Stimulated activated memory B cell treated with anti-CD40 and anti-IgM and Interleukin-4, amounts not matched to agents 10 μg/mL and 1 μg/mL and 100 μg/mL, for 72 hours (primary cell): ENCODE data around the gene MYBPC2.
"Not testable (repeated sequence)": the region's sequence is repeated elsewhere in the genome, so short reads cannot be mapped to it uniquely, and the experiment has no call there.

Experiments used
- ATAC-seq: fragments of 150-1000 bp; cut with Tn5 transposase; 2 replicates; pipeline ENCODE4 v1.10.0; 2021
- H3K27ac Mint-ChIP-seq: one replicate; pipeline ENCODE4 v1.8.0; 2022; ENCODE audit warnings: mild to moderate bottlenecking, mixed read lengths
- H3K27me3 Mint-ChIP-seq: one replicate; pipeline ENCODE4 v1.8.0; 2022; ENCODE audit warnings: mixed read lengths
- H3K36me3 Mint-ChIP-seq: one replicate; pipeline ENCODE4 v1.8.0; 2022; ENCODE audit warnings: mixed read lengths
- H3K4me1 Mint-ChIP-seq: one replicate; pipeline ENCODE4 v1.8.0; 2022; ENCODE audit warnings: mixed read lengths
- H3K4me3 Mint-ChIP-seq: one replicate; pipeline ENCODE4 v1.8.0; 2022; ENCODE audit warnings: mild to moderate bottlenecking, moderate library complexity, mixed read lengths
- H3K9me3 Mint-ChIP-seq: one replicate; pipeline ENCODE4 v1.8.0; 2022; ENCODE audit warnings: mixed read lengths

The MYBPC2 gene

DNA sequence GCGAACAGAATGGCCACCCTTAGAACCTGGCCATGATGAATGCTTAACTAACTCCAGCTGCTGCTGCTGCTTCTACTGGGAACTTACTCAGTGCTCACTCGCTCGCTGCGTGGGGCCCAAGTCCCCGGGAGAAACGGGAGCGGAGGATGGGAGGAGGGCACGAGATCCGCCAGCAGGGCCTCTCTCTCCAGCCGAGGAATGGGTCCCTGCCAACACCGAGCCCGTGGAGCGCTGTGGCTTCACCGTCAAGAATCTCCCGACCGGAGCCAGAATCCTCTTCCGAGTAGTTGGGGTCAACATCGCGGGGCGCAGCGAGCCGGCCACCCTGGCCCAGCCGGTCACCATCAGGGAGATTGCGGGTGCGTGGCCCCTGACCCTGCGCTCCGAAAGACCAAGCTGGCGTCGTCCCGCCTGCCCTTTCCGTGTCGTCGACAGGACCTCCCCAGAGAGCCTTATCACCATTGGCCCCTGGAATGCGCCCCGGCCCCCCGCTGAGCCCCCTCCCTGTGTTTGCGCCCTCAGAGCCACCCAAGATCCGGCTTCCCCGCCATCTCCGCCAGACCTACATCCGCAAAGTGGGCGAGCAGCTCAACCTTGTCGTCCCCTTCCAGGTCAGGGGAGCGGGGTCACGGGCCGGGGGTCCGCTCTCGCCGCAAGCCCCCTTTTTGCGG, 25.8 kb downstream of the MYBPC2 start:
- ATAC-seq, result no peak
- no peak overlapping the region for H3K27ac Mint-ChIP-seq
- no peak overlapping the region for H3K4me3 Mint-ChIP-seq
- H3K9me3 Mint-ChIP-seq, result peaks cover 6% of the 10 kb centered on the region
- H3K36me3 Mint-ChIP-seq, result no peaks in the 10 kb centered on the region
- no peaks in the 10 kb centered on the region for H3K27me3 Mint-ChIP-seq
- peaks cover 23% of the 10 kb centered on the region for H3K4me1 Mint-ChIP-seq

GRCh38 chr19:50459067-50459456, 26.4 kb downstream of the MYBPC2 start:
- no peak for ATAC-seq
- Mint-ChIP-seq H3K4me1 (peaks cover 23% of the 10 kb centered on the region), H3K36me3 (no peaks in the 10 kb centered on the region), H3K9me3 (peaks cover 6% of the 10 kb centered on the region), H3K4me3 (no peak overlapping the region), H3K27me3 (no peaks in the 10 kb centered on the region), H3K27ac (peak overlapping the region; percentile 90)

DNA sequence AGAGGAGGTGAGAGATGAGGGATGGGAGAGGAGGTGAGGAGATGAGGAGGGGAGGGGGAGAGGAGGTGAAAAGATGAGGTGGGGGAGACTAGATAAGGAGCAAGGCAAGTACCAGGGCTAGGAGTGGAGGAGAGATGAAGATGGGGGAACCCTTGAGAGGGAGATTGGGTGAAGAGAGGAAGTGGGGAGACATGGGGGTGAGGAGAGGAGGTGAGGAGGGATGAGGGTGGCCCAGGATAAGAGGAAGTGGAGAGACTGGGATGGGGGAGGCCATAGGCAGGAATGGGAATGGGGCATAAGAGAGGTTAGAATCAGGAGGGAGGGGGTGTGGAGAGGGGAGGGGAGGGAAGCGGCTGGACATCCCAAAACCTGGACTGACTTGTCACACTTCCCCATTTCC, 26.9 kb downstream of the MYBPC2 start:
- Mint-ChIP-seq H3K4me1 (peaks cover 23% of the 10 kb centered on the region), H3K36me3 (no peaks in the 10 kb centered on the region), H3K9me3 (peaks cover 6% of the 10 kb centered on the region), H3K27me3 (no peaks in the 10 kb centered on the region), H3K27ac (peak overlapping the region; percentile 90), H3K4me3 (peak overlapping the region; percentile 20)
- ATAC-seq, result no peak

- peaks cover 6% of the 10 kb centered on the region for H3K9me3 Mint-ChIP-seq
- peaks cover 23% of the 10 kb centered on the region for H3K4me1 Mint-ChIP-seq
- peak overlapping the region; percentile 20 for H3K4me3 Mint-ChIP-seq
- H3K27me3 Mint-ChIP-seq, result no peaks in the 10 kb centered on the region
- H3K27ac Mint-ChIP-seq, result peak overlapping the region; percentile 90
- ATAC-seq, result peak; percentile 83
- H3K36me3 Mint-ChIP-seq, result no peaks in the 10 kb centered on the region
These were observed 27.6 kb downstream of the MYBPC2 start for GRCh38 chr19:50460161-50460765.

DNA sequence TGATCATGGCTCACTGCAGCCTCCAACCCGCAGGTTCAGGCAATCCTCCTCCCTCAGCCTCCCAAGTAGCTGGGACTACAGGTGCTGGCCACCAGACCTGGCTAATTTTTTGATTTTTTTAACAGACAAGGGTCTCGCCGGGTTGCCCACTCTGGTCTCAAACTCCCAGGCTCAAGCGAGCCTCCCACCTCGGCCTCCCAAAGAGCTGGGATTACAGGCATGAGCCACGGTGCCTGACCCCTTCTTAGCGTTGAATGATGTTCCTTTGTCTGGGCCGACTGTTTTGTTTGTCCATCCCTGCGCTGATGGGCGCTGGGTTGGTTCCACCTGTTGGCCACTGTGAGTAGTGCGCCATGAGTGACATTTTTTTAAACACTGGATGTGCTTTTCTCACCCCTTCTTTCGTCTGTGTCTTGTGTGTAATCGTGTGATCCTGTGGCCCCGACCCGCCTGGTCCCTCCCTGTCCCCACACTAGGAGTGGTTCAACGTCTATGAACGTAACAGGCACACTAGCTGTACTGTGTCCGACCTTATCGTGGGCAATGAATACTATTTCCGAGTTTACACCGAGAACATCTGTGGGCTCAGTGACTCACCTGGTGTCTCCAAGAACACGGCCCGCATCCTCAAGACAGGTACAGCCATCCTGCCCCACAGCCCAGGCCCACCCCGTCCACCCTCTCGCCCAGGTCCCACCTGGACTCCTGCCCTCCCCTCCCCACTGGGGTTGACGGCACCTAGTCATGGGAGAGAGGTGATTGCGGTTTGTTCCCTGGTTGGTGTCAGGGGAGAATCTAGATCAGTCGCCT, 28.6 kb downstream of the MYBPC2 start:
- H3K36me3 Mint-ChIP-seq, result no peaks in the 10 kb centered on the region
- H3K4me3 Mint-ChIP-seq, result no peak overlapping the region
- H3K27ac Mint-ChIP-seq, result peak overlapping the region; percentile 90
- peaks cover 23% of the 10 kb centered on the region for H3K4me1 Mint-ChIP-seq
- ATAC-seq, result peak; percentile 74
- H3K9me3 Mint-ChIP-seq, result peaks cover under 1% of the 10 kb centered on the region
- H3K27me3 Mint-ChIP-seq, result no peaks in the 10 kb centered on the region

DNA sequence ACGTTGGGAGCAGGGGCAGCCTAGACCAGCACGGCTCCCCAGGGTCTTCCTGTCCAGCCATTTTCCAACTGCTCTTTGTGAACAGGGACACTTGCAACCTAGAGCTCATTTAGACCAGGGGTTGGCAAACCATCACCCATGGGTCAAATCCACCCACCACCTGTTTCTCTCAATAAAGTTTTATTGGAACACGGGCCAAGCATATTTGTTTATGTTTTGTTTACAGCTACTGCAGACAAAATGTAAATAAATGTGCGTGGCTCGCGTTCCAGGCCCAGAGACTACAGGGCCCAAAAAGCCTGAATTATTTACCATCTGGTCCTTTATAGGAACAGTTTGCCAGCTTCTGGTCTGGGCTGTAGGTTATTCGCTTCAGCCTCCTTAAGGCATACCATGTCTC, 30.3 kb downstream of the MYBPC2 start:
- no peak overlapping the region for H3K4me3 Mint-ChIP-seq
- H3K4me1 Mint-ChIP-seq, result peaks cover 23% of the 10 kb centered on the region
- H3K36me3 Mint-ChIP-seq, result no peaks in the 10 kb centered on the region
- no peaks in the 10 kb centered on the region for H3K27me3 Mint-ChIP-seq
- ATAC-seq, result no peak
- H3K9me3 Mint-ChIP-seq, result no peaks in the 10 kb centered on the region
- H3K27ac Mint-ChIP-seq, result no peak overlapping the region

GRCh38 chr19:50464348-50464747, 31.7 kb downstream of the MYBPC2 start:
- H3K9me3 Mint-ChIP-seq, result no peaks in the 10 kb centered on the region
- no peak for ATAC-seq
- no peak overlapping the region for H3K27ac Mint-ChIP-seq
- no peak overlapping the region for H3K4me3 Mint-ChIP-seq
- peaks cover 22% of the 10 kb centered on the region for H3K4me1 Mint-ChIP-seq
- H3K36me3 Mint-ChIP-seq, result no peaks in the 10 kb centered on the region
- H3K27me3 Mint-ChIP-seq, result peaks cover 12% of the 10 kb centered on the region

DNA sequence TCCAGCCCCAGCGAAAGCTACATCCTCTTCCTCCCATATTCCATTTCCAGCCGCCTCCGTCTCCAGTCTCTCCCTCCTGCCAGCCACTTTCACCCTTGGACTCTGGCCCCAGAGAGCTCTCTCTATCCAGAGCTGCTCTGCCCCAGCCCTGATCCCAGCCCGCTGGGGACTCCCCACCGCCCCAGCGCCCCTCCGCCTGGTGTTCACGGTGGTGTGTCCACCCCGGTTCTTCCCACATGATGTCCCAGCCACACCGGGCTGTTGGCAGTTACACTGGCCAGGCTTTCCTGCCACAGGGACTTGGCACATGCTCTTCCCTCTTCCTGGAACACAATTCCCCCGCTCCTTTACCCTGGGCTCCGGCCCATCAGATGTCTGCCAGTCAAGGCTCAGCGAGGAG, 32.3 kb downstream of the MYBPC2 start:
- H3K27ac Mint-ChIP-seq, result no peak overlapping the region
- no peak overlapping the region for H3K4me3 Mint-ChIP-seq
- peaks cover 16% of the 10 kb centered on the region for H3K27me3 Mint-ChIP-seq
- ATAC-seq, result no peak
- peaks cover 15% of the 10 kb centered on the region for H3K4me1 Mint-ChIP-seq
- no peaks in the 10 kb centered on the region for H3K36me3 Mint-ChIP-seq
- no peaks in the 10 kb centered on the region for H3K9me3 Mint-ChIP-seq

DNA sequence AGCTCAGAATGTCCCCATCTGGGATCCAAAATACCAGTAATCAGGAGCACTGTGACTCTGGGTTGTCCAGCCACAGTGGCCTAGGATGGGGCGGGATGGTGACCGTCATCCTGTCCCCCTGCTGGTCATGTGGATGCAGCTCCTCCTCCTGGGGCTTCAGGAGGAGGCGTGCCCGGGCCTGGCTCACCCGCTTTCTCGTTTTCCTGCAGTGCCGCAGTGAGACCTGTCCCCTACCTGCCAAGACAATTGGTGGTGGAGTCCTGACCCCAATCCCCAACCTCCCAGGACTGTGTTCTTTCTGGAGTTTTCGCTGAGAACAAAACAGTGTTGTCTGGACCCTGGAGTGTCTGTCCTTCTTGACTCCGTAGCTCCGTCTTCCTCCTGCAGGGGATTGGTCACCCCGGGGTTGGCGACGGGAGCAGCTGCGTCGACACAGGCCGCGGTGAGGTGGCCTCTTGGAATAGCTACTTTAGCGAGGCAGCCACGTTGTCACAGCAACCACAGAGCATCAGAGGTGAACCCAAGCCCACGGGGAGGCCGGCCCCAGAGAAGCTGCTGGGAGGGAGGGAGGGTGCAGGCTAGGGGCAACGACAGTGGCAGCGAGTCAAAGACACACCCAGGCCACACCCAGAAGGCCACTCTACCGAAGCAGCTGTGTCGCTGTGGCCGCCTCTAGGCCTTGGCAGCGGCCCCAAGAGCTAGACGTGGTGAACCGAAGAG, 33.5 kb downstream of the MYBPC2 start:
- no peak overlapping the region for H3K4me3 Mint-ChIP-seq
- ATAC-seq, result no peak
- H3K27me3 Mint-ChIP-seq, result peaks cover 16% of the 10 kb centered on the region
- H3K9me3 Mint-ChIP-seq, result no peaks in the 10 kb centered on the region
- no peak overlapping the region for H3K27ac Mint-ChIP-seq
- peaks cover 5% of the 10 kb centered on the region for H3K4me1 Mint-ChIP-seq
- no peaks in the 10 kb centered on the region for H3K36me3 Mint-ChIP-seq

DNA sequence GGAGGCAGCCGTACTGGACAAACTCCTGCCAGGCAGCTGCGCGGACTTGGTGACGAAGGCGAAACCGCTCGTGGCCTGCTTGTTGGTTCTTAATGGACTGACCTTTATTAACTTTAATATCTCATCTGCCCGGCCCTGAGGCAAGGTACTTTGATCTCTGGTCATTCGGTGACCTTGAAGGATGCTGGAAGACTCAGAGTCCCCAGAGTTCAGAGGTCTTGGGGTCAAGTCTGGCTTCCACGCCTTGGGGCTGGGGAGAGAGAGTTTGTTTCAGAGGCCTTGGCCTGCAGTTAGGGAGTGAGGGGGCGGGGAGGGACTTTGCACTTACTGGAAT, 34.0 kb downstream of the MYBPC2 start:
- Mint-ChIP-seq H3K9me3 (no peaks in the 10 kb centered on the region), H3K36me3 (no peaks in the 10 kb centered on the region), H3K27me3 (peaks cover 16% of the 10 kb centered on the region), H3K4me1 (no peaks in the 10 kb centered on the region), H3K4me3 (no peak overlapping the region), H3K27ac (no peak overlapping the region)
- no peak for ATAC-seq

DNA sequence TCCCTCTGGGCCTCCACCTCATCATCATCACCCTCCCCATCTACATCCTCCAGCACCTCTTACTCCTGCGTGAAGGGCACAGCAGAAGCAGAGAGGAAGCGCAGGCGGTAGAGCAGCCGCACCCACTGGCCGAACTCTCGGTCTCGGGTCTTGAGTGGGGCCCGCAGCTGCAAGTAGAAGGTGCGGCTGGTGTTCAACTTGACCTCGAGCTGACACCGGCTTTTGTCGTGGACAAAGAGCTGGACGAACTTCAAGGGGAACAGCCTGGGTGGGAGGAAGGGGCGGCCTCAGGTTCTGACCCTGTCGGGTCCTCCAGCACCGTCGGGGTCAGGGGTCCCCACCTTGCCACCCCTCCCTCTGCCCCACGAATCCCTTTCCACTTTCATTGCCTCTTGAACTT, 34.9 kb downstream of the MYBPC2 start:
- no peak overlapping the region for H3K27ac Mint-ChIP-seq

GRCh38 chr19:50468818-50469217, 36.1 kb downstream of the MYBPC2 start:
- H3K27ac Mint-ChIP-seq, result no peak overlapping the region
- H3K27me3 Mint-ChIP-seq, result peaks cover 16% of the 10 kb centered on the region
- no peaks in the 10 kb centered on the region for H3K4me1 Mint-ChIP-seq
- H3K4me3 Mint-ChIP-seq, result no peak overlapping the region
- no peaks in the 10 kb centered on the region for H3K9me3 Mint-ChIP-seq
- ATAC-seq, result no peak
- H3K36me3 Mint-ChIP-seq, result no peaks in the 10 kb centered on the region

More for the DNA sequence above, 34.9 kb downstream of the MYBPC2 start:
- Mint-ChIP-seq H3K4me3 (no peak overlapping the region), H3K27me3 (peaks cover 16% of the 10 kb centered on the region), H3K4me1 (no peaks in the 10 kb centered on the region), H3K9me3 (no peaks in the 10 kb centered on the region), H3K36me3 (no peaks in the 10 kb centered on the region)
- no peak for ATAC-seq

DNA sequence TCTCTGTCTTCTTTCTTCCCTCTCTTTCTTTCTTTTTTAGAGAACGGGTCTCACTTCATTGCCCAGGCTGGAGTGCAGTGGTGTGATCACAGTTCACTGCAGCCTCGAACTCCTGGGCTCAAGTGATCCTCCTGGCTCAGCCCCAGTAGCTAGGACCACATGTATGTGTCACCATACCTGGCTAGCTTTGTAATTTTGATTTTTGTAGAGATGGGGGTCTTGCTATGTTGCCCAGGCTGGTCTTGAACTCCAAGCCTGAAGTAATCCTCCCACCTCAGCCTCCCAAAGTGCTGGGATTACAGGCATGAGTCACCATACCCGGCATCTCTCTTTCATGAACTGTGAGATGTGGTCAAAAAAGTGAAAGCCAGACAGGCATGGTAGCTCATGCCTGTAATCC, 40.6 kb downstream of the MYBPC2 start:
- ATAC-seq, H3K4me3 Mint-ChIP-seq, H3K9me3 Mint-ChIP-seq, H3K27ac Mint-ChIP-seq: not testable (repeated sequence)
- Mint-ChIP-seq H3K27me3 (peaks cover 13% of the 10 kb centered on the region), H3K4me1 (peaks cover 31% of the 10 kb centered on the region), H3K36me3 (peaks cover 16% of the 10 kb centered on the region)

DNA sequence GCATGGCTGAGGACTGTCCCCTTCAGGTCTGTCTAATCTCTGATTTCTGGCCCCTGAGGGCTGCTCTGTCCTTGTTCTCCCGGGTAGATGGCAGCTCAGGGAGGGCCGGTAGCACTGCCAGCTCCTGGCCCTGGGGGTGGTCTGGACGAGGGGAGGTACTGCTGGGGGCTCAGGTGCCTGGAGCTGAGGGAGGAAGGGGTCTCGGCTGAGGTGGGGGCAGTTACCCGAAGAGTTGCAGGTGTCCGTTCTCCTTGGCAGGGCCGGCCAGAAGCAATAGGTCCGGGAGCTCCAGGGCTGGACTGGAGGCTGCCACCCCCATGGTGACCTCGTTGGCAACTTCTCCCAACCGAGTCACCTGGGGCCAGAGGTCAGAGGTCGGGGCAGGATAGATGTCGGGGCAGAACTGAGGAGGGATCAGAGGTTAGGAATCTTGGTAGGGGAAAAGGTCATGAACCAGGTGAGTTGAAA, 42.4 kb downstream of the MYBPC2 start:
- Mint-ChIP-seq H3K9me3 (no peaks in the 10 kb centered on the region), H3K27ac (peak overlapping the region; percentile 93), H3K4me3 (peak overlapping the region; percentile 99), H3K4me1 (peaks cover 38% of the 10 kb centered on the region), H3K27me3 (no peaks in the 10 kb centered on the region), H3K36me3 (peaks cover 27% of the 10 kb centered on the region)
- no peak for ATAC-seq

DNA sequence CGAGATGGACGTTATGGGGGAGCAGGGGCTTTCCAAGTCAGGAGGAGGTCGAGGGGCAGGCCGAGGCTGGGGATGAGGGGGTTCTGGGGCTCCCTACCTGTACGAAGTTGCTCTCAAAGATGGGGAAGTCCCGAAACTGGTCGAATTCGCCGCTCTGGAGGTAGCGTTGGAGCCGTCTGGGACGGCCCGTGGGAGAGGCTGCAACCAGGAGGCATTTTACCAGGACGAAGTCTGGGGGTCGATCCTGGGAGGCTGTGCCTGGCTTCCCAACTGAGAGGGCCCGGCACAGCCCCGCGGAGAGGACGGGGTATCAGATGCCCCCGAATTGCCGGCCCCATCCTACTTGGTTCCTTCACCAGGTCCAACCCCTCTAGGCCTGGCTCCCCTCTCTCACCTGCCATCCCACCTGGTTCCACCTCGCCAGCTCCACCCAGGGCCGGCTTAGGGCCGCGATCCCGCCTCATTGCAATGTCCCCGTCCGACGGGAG, 43.1 kb downstream of the MYBPC2 start:
- no peaks in the 10 kb centered on the region for H3K9me3 Mint-ChIP-seq
- peaks cover 38% of the 10 kb centered on the region for H3K4me1 Mint-ChIP-seq
- H3K27ac Mint-ChIP-seq, result peak overlapping the region; percentile 93
- ATAC-seq, result peak; percentile 9
- H3K36me3 Mint-ChIP-seq, result peaks cover 31% of the 10 kb centered on the region
- H3K27me3 Mint-ChIP-seq, result no peaks in the 10 kb centered on the region
- H3K4me3 Mint-ChIP-seq, result peak overlapping the region; percentile 99
